ENCODE measurements around the gene KRT7.

DNA sequence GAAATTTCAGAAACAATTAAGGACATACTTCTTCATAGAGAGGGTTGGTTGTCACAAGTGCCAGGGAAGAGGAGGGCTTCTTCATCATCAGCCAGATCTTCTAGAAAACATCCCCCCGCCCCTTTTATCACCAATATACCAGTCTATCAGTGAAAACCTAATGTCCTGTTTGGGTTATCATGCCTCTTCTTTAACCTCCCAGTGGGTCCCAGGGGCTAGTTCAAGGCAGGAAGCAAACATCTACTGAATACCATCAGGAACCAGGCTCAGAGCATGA, 28.1 kb downstream of the KRT7 start:
- TF ChIP-seq CTCF (IDR thresholded peaks at IDR 0.05) (no peak), POLR2A (IDR thresholded peaks at IDR 0.05) (no peak)
